Effector memory CD4-positive, alpha-beta T cell (primary cell): ENCODE measurements around the gene VPS35L.

Experiments used
- DNase-seq, 3 donors: peaks; one replicate each; pipeline ENCODE4 v3.0.0-alpha.2; 2020
- H3K27ac ChIP-seq: 2 replicates; pipeline ENCODE4 v1.7.0; 2013; ENCODE audit warnings: mild to moderate bottlenecking, low read length, moderate library complexity; ENCODE audit not compliant: insufficient read depth, poor library complexity, severe bottlenecking
- H3K27me3 ChIP-seq: replicated peaks from 2 replicates; pipeline ENCODE4 v1.7.0; 2013; ENCODE audit warnings: mild to moderate bottlenecking, low read length; ENCODE audit not compliant: insufficient read depth, control insufficient read depth, poor library complexity, severe bottlenecking
- H3K36me3 ChIP-seq: 2 replicates; pipeline ENCODE4 v1.7.0; 2013; ENCODE audit warnings: mild to moderate bottlenecking, low read length, moderate library complexity; ENCODE audit not compliant: control insufficient read depth, insufficient read depth
- H3K4me1 ChIP-seq: 2 replicates; pipeline ENCODE4 v1.7.0; 2013; ENCODE audit warnings: low read length, mild to moderate bottlenecking; ENCODE audit not compliant: control insufficient read depth, insufficient read depth, poor library complexity, severe bottlenecking
- H3K4me3 ChIP-seq: 2 replicates; pipeline ENCODE4 v1.7.0; 2013; ENCODE audit warnings: low read length, low read depth, mild to moderate bottlenecking; ENCODE audit not compliant: insufficient read depth, poor library complexity, severe bottlenecking
- H3K9me3 ChIP-seq: 2 replicates; pipeline ENCODE4 v1.7.0; 2013; ENCODE audit warnings: mild to moderate bottlenecking, low read length, moderate library complexity; ENCODE audit not compliant: control insufficient read depth

VPS35L gene

DNA sequence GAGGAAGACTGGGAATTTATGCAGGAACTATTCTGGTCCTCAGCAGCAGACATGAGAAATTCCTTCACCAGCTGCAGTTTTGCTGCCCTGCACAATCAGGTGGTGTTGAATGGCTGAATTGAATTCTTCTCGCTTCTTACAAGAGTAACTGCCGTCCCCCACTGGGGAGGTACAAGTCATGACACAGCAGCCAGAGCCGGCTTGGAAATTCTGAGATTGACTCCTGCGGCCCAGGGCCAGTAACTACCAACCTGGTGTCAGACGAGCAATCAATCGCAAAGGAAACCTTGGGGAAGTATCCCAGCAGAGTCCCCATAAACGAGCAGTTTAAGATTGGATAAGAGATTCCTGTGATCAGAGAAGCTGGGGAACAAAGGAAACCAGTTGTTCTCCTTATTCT, 131.8 kb downstream of the VPS35L start:
- no peaks in the 10 kb centered on the region for H3K9me3 ChIP-seq
- no peak overlapping the region for H3K4me3 ChIP-seq
- H3K4me1 ChIP-seq = peaks cover 8% of the 10 kb centered on the region
- H3K36me3 ChIP-seq = peaks cover 42% of the 10 kb centered on the region
- H3K27me3 ChIP-seq = no peaks in the 10 kb centered on the region
- H3K27ac ChIP-seq = no peak overlapping the region
- no peak for DNase-seq

DNA sequence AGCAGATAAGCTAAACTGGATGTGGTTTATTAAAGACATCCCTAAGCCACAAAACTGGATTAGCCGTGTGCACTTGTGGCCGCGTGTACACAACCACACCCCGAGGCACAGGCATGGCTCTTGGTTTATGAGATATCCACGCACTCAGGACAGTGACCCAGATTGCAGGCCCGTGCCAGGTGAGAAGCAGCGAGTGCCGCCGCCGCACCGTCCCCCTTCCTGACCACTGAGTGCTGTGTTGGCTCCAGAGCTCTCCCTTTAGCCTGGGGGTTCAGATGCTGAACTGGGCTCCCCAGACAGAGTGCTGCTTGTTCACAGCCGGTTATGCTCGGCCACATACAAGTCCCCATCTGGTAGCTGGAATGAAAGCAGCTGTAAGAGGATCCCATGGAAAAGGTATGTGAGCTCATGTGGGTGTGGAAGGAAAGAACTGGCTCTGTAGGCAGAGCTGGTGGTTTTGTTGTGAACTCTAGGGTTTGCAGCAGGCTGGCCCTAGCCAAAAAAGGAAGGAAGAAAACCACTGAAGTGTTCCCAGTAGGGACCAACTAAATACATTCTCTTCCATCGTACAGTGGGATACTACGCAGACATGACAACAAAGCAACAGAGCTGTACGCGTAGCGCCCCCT, 133.0 kb downstream of the VPS35L start:
- no peak overlapping the region for H3K4me3 ChIP-seq
- peaks cover 33% of the 10 kb centered on the region for H3K36me3 ChIP-seq
- no peak for DNase-seq

GRCh38 chr16:19689342-19689741, 133.8 kb downstream of the VPS35L start:
- no peaks in the 10 kb centered on the region for H3K9me3 ChIP-seq
- peaks cover 25% of the 10 kb centered on the region for H3K36me3 ChIP-seq
- peaks cover 8% of the 10 kb centered on the region for H3K4me1 ChIP-seq
- H3K4me3 ChIP-seq = no peak overlapping the region
- H3K27me3 ChIP-seq = no peaks in the 10 kb centered on the region
- H3K27ac ChIP-seq = no peak overlapping the region
- DNase-seq = no peak

More for the DNA sequence above, 133.0 kb downstream of the VPS35L start:
- Histone ChIP-seq H3K4me1 (peaks cover 8% of the 10 kb centered on the region), H3K9me3 (no peaks in the 10 kb centered on the region), H3K27ac (no peak overlapping the region), H3K27me3 (no peaks in the 10 kb centered on the region)

DNA sequence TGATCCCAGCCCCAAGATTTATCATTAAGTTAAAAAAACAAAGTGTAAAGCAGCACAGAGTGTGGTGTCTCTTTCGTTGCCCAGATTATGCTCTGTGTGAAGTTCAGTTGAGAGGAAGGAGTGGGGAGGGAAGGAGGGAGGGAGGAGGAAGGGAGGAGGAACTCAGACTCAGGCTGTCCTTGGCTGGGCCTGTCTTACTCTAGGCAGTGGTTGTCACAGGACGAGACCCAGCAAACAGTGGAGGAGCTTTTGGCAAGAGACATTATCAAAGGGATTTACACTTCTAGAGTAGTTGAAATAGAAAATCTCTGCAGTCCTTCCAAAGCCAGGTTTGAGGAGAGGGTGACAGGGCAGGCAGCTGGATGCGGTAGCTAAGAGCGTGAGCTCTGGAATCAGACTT, 134.7 kb downstream of the VPS35L start:
- Histone ChIP-seq H3K27me3 (no peaks in the 10 kb centered on the region), H3K9me3 (no peaks in the 10 kb centered on the region), H3K4me1 (peaks cover 8% of the 10 kb centered on the region), H3K4me3 (no peak overlapping the region), H3K36me3 (peaks cover 16% of the 10 kb centered on the region), H3K27ac (no peak overlapping the region)
- DNase-seq = no peak

DNA sequence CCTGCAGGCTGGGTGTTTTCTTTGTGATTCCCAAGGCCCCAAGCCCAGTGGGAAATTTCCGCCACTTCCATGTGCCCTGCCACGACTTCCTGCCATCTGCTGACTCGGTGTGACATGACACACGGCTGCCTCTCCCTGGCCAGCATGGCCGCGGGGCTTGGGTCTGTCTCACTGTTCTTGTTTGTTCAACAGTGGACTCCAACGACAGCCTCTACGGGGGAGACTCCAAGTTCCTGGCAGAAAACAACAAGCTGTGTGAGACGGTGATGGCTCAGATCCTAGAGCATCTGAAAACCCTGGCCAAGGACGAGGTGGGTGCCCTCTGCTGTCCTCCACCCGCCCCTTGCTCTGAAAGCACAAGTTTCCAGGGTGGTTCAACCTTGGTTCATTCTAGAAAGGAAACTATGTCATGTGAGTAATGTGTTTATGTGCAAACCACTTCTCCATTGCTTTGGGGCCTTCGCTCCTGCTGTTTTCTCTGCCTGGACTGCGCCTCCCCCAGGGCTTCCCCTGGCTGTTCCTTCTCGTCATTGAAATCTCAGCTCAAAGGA, 135.7 kb downstream of the VPS35L start:
- H3K27ac ChIP-seq = no peak overlapping the region
- peaks cover 16% of the 10 kb centered on the region for H3K36me3 ChIP-seq
- H3K9me3 ChIP-seq = no peaks in the 10 kb centered on the region
- H3K4me1 ChIP-seq = peaks cover 17% of the 10 kb centered on the region
- no peaks in the 10 kb centered on the region for H3K27me3 ChIP-seq
- no peak for DNase-seq
- H3K4me3 ChIP-seq = no peak overlapping the region

GRCh38 chr16:19694989-19695388, 139.5 kb downstream of the VPS35L start:
- no peak for DNase-seq

DNA sequence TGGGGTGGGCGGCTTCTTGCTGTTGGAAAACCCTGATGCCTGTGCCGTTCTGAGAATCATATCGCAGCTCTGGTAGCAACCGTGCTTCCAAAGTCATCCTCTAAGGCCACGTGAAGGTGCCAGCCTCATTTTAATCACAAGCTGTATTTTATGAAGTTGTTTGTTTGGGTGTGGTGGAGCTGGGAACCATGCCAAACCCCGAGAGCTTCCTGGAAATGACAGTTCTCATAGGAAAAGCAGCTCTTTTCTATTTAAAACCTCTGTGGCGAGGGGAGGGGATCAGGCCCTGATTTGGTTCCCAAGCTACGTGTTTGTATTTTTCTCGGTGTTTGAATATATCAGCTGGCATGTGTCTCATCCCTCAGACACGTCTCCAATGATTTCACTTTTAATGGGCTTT, 140.8 kb downstream of the VPS35L start:
- H3K36me3 ChIP-seq = no peaks in the 10 kb centered on the region
- peaks cover 37% of the 10 kb centered on the region for H3K4me1 ChIP-seq
- peak overlapping the region; percentile 18 for H3K27ac ChIP-seq

More at GRCh38 chr16:19694989-19695388, 139.5 kb downstream of the VPS35L start:
- Histone ChIP-seq H3K27ac (no peak overlapping the region), H3K36me3 (no peaks in the 10 kb centered on the region), H3K9me3 (no peaks in the 10 kb centered on the region), H3K4me3 (no peak overlapping the region), H3K27me3 (no peaks in the 10 kb centered on the region), H3K4me1 (peaks cover 39% of the 10 kb centered on the region)

GRCh38 chr16:19696961-19697360, 141.5 kb downstream of the VPS35L start:
- no peak for DNase-seq
- no peaks in the 10 kb centered on the region for H3K27me3 ChIP-seq
- H3K4me1 ChIP-seq = peaks cover 37% of the 10 kb centered on the region
- no peaks in the 10 kb centered on the region for H3K9me3 ChIP-seq
- no peak overlapping the region for H3K4me3 ChIP-seq
- H3K27ac ChIP-seq = peak overlapping the region; percentile 18
- no peaks in the 10 kb centered on the region for H3K36me3 ChIP-seq

More for the DNA sequence above, 140.8 kb downstream of the VPS35L start:
- DNase-seq = peak; percentile 15 to 28 (median 26)
- H3K9me3 ChIP-seq = no peaks in the 10 kb centered on the region
- H3K27me3 ChIP-seq = no peaks in the 10 kb centered on the region
- H3K4me3 ChIP-seq = peak overlapping the region; percentile 10

DNA sequence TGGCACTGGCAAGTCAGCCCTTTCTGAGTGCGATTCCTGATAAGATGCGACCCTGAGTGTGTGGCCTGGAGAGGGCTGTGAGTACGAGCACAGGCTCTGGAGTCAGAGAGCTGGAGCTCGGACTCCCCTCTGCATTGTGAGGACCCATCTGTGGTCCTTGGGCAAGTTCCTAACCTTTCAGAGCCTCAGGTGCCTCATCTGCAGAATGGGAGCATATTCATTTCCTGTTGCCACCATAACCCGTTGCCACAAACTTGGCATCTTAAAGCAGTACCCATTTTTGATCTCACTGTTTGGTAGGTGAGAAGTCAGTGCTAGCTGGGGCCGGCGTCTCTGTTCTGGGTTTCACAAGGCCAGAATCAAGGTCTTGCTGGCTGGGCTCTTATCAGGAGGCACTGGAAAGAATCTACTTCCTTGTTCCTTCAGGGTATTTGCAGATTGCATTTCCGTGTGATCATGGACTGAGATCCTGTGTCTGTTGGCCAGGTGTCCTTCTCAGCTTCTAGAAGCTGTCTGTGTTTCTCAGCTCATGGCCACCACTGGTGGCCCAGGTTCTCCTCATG, 142.3 kb downstream of the VPS35L start:
- Histone ChIP-seq H3K4me1 (peaks cover 37% of the 10 kb centered on the region), H3K27ac (no peak overlapping the region)
- DNase-seq = no peak

More for the DNA sequence above, 142.3 kb downstream of the VPS35L start:
- no peaks in the 10 kb centered on the region for H3K36me3 ChIP-seq
- H3K27me3 ChIP-seq = no peaks in the 10 kb centered on the region
- no peaks in the 10 kb centered on the region for H3K9me3 ChIP-seq
- H3K4me3 ChIP-seq = no peak overlapping the region
